GM18519 (cell line): ENCODE results near the gene C5orf52.

Source experiments
- ATAC-seq: cut with Tn5 transposase; IDR thresholded peaks from one replicate; pipeline ENCODE4 v1.9.1; 2021; ENCODE audit warnings: mild to moderate bottlenecking, moderate library complexity; ENCODE audit not compliant: unreplicated experiment, low FRiP score

The C5orf52 gene

DNA sequence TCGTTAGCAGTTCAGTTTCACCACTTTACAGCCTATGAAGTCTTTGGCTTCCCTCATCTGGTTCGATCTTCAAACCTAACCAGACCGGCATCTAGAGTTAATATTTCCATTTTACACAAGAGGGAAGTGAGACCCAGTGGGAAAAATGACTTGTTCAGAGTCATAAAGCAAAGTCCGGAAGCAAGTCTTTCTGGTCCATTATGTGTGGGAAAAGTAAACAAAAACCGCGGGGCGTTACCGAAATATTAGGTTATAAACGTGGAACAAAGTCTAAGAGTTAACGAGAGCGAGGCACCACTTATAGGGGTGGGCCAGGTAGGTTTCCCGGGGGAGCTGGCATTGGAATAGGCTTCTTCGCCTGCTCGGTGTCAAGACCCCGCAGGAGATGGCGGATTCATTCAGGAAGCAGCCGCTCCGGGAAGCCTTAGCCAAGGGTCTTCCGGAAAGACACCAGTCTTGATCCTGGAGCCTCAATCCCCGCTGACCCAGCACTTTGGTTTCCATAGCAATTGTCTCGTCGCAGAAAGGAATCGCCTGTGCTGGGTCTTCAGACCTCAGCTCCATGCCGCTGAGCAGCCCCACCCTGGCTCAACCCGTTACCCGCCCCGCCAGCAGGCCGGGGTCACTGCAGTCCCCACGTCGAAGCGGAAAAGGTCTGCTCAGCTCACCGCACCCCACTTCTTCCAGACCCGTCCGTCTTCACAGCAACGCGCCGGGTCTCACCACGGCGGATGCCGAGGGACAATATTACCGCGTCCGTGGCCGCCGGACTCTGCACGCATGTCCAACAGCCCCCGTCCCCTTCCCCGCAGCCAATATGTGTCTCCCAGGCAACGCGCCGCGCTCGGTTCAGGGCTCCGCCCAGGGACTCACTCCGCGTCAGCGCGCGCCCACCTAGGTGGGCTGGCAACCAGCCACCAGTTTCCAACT lies at the start of gene C5orf52:
TSS of gene C5orf52 (plus strand) at position 872 of the 930 bp plus-strand sequence. CDS start 82 bp downstream, outside the sequence.
- ATAC-seq, result no peak

DNA sequence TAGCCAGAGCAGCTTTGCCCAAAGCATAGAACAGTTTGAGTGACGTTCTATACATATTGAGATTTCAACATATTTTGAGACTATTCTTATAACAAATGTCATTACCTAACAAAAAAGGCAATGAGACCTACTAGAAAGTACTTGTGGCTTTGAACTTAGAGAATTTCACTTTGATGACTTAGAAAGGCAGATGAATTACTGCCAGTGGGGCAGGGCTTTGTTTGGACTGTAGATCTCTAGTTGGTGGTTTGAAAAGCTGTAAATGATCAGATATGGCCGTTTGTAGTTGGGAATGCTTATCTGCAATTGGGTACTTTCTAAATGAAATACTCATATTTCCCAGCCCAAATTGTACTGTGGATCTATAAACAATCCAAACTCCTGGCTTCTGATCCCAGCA lies 47.2 kb upstream of the C5orf52 start:
- ATAC-seq, result no peak

DNA sequence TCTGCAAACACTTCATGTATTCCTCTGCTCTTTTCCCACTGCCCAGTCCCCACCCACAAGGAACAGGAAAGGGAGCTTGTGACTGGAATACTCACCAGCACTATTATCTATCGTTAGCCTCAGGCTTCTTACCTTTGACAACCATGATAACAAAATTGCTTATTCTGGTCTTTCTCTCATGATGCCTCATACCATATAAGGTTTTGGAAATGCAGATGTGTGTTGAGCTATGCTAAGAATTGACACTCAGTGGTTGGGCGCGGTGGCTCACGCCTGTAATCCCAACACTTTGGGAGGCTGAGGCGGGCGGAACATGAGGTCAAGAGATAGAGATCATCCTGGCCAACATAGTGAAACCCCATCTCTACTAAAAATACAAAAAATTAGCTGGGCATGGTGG lies 44.5 kb upstream of the C5orf52 start:
- no peak for ATAC-seq

DNA sequence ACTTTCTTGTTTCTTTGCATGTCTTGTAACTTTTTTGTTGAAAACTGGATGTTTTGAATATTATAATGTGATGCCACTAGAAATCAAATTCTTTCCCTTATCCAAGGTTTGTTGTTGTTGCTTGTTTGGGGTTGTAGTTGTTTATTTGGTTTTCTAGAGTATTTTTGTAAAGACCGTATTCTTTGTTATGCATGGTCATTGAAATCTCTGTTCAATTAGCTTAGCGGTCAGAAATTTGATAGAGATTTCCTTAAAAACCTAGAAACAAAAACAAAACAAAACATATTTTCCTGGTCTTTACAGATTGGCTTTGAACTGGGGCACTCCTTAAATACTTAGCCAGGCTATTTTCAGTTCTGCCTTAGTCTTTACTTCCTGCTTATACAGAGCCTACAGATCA lies 41.0 kb upstream of the C5orf52 start:
- no peak for ATAC-seq

DNA sequence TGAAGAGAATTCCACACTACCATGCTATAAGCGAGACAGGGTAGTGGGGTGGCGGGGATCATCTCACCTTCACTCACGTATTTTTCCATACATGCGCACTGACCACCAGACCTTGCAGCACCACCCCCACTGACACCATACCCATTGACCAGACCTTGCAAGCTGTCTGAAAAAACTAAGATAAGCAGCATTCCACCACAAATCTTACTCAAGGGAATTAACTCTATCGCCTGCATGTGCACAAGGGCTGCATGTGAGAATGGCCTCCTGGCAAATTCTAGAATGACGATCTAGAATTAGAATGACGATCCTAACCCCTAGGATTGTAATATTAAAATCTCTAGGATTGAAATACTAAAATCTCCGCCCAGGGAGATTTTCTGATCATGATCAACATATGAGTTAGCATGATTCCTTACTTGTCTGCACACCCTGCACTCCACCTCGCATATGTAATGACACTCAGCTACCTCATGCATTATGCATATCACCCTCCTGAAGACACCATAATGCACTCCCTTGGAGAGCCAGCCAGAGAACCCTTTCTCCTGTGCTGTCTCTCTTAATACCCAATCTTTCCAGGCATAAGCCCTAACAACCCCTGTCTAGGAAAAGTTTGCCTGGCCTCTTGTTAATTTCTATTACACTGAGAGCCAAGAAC lies 30.8 kb upstream of the C5orf52 start:
- no peak for ATAC-seq

DNA sequence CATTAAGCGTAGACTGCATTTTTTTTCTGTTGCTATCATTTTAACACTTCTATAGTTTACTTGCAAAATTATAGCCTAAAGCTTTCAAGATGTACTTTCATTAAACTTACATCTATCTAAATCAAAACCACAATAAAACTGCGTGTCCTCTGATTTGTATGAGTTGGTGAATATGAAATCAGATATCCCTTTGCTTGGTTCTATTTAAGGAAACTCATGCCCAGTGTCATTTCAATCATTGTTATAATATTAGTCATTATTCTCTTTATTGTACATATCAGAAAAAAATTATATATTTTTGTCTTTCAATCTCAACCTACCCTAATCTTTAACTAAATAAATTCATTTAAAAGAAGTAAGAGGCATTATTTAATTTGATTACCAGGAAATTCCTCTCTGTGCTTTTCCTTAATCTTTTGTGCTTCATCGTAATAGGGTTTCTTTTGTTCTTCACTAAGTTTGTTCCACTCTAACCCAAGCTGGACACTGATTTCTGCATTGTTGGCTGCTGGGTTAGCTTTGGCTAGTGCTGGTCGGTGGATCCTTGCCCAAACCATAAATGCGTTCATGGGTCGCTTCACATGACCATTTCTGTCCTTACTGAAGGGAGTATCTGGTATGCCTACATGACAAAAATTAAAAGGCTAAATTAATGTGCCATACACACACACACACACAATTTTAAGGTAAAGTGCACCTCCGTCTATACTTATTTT lies 22.9 kb upstream of the C5orf52 start:
- ATAC-seq, result no peak

DNA sequence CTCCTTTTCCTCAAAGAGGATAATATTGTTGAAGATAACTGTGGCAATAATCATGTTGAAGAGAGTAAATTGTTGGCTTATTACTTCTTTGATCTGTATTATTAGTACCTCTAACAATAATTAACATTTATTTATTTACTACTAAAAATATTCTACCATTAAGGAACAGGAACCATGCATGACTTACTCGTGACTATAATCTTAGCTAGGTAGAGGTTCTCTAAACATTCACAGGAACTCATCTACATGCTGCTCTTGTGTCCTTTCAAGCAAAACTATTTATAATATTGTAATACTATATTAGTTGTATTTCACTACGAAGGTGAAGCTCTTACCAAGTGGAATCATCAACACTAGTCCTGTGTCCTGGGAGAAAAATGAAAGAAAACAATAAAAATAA lies 22.2 kb upstream of the C5orf52 start:
- no peak for ATAC-seq

DNA sequence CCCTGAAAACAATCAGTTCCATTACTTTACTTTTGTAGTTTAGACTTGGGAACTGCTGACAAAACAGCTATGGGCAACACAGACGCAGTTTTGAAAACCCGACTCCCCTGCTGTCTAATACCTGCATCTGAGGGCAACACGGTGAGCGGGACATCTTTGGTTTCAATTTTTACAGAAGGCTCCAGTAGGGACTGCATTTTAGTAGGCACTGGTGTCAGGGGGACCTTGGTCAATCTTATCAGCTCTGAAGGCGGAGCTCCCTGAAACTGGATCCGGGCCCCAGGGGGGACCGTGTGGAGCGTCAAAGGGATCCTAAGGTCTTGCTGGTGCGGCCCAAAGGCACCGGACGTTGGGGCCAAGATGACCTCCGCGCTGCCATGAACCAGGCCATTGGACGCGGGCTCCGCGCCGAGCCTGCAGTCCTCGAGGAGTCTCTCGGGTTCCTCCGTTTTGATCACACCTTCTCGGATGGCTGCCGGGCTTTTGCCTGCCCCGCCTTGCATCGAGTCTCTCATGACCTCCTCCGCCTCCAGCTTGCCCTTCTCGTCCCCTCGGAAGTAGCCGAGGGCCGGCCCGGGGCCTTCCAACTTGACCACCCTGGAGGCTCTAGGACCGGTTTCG lies 20.2 kb upstream of the C5orf52 start:
- ATAC-seq, result no peak

DNA sequence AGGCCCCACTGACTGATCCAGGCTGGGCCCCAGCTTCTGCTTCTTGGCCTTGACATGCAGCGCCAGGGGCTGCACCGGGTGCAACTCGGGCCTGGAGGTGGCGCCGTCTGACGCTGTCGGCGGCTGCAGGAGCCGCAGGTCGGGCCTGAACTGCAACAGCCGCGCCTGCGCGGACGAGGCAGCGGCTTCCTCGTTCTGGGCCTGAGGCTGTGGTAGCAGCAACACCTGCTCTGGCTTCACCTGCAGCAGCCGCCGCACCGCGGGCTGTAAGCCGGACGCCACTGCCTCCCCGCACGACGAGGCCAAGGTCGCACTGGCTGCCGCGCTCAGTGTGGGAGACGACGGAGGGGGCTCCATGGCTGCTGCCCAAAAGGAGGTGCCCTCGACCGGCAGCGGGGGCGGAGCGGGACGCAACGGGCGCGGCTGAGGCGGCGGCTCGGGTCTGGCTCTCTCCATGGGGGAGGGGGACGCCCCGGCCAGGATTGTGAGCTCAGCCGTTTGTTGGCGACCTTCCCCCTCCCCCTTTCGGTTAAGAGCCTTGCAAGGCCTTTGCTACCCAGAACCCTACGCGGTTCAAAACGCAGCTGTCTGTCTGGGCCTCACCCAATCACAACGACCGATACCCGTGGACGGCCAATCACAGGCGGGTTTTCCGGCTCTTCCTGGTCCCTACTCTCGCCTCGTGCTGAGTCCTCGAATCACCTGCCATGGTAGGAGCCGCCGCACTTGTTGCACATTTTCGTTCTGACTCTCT lies 19.5 kb upstream of the C5orf52 start:
- ATAC-seq, result peak; percentile 80

DNA sequence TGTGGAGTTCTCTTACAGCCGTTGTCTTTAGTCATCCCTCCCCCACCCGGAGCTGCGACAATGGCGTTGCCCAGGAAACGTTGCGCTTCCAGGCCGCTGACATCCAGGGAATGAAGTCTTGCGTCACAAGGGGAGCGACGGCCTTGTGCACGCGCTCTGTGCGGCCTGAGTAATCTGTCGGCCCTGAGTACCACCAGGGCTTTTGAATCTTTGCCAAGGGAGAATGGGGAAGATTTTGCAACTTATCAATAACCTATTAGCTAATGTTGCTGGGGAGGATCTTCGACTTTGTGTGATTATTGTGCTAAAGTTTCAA lies 19.0 kb upstream of the C5orf52 start, which contains the start of gene SOX30:
TSS of gene SOX30 (minus strand) at position 62 of the 316 bp plus-strand sequence. CDS start 360 bp downstream, outside the sequence.
- ATAC-seq, result no peak

DNA sequence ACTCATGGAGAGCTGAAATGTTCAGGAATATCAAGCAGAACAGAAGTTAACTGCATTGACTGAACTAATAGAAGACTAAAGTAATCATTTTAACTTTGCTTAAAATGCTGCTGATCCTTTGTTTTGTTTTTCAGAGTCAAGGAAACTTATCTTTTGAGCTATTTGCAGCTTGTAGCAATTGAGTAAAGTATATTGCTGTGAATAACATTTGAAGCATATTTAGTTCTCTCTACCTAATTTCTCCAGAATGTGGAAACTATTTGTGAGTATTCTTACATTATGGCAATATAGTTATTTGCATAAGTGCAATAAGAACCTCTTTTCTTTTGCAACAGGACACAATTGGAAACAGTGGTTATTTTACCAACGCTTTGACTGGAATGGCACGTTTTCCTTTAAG lies 13.8 kb upstream of the C5orf52 start:
- no peak for ATAC-seq

DNA sequence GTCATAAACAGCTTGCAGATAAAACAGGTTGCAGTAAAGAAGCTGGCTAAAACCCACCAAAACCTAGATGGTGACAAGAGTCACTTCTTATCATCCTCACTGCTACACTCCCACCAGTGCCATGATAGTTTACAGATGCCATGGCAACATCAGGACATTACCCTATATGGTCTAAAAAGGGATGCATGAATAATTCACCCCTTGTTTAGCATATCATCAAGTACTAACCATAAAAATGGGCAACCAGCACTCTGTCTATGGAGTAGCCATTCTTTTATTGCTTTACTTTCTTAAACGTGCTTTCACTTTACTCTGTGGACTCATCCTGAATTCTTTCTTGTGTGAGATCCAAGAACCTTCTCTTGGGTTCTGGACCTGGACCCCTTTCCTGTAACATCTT lies 12.4 kb upstream of the C5orf52 start:
- ATAC-seq, result no peak

DNA sequence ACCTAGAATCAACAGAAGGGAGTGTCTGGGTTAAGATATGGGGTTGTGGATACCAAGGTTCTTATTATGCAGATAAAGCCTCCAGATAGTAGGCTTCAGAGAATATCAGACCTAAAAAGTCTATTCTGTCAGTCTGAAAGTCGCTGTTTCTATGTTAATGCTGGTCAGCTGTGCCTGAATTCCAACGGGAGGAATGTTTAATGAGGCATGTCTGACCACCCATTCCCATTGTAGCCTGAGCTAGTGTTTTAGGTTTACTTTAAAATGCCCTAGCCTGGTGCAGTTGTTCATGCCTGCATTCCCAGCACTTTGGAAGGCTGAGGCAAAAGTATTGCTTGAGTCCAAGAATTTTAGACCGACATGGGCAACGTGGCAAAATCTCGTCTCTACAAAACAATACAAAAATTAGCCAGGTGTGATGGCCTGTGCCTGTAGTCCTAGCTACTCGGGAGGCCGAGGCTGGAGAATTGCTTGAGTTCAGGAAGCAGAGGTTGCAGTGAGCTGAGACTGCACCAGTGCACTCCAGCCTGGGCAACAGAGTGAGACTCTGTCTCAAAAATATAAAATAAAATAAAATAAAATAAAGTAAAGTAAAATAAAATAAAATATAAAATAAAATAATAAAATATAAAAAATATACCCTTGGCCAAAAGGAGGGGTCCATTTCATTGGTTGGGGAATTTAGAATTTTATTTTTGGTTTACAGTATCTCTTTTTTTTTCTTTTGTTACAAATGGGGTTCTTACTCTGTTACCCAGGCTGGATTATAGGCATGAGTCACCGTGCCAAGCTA lies 11.3 kb upstream of the C5orf52 start:
- ATAC-seq, result no peak

DNA sequence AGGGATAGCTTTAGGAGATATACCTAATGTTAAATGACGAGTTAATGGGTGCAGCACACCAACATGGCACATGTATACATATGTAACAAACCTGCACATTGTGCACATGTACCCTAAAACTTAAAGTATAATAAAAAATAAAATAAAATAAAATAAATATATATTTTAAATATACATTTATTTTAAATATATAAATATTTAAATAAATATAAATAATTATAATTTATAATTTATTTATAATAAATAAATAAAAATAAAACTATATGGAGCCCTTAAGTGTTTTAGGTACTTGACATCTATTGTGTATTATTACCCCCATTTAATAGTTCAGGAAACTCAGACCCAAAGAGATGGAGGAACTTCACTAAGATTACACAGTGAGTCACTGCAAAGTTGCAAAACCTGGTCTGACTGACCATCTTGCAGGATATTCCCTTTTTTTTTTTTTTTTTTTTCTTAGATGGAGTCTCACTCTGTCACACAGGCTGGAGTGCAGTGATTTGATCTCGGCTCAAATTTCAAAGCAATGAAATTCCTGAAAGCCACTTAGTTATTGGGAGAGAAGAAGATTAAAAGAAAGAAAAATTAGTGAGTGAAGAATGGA lies 5.8 kb upstream of the C5orf52 start:
- ATAC-seq, result no peak

DNA sequence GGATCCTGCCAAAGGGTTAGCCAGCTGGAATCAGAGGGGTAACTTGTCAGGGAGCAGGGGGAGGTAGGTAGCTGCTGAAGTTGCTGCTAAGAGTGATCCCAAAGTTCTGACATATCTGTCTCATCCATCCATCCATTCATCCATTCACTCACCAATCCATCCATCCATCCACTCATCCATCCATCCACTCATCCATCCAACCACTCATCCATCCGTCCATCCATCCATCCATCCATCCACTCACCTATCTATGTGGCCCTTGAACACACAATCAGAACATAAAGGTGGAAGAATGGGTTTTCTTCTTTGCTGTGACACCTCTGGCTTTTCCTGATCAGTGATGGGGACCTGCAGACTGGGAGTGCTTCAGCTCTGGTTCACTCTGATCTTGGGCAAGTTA lies 3.0 kb upstream of the C5orf52 start:
- no peak for ATAC-seq

DNA sequence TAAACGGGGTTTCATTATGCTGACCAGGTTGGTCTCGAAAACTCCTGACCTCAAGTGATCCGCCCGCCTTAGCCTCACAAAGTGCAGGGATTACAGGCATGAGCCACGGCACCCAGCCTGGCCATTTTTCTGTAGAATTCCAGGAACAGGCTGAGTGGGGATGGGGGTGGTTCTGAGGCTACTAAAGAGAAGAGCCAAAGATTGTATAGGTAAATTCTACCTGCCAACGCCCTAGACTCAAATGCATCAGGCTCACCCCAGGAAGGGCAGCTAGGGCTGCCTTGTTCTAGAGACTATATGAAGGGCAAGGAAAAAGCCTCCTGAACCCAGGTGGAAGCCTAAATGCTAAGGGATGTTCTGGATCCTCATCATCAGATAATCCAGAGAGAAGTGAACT lies 1.6 kb upstream of the C5orf52 start:
- ATAC-seq, result no peak

DNA sequence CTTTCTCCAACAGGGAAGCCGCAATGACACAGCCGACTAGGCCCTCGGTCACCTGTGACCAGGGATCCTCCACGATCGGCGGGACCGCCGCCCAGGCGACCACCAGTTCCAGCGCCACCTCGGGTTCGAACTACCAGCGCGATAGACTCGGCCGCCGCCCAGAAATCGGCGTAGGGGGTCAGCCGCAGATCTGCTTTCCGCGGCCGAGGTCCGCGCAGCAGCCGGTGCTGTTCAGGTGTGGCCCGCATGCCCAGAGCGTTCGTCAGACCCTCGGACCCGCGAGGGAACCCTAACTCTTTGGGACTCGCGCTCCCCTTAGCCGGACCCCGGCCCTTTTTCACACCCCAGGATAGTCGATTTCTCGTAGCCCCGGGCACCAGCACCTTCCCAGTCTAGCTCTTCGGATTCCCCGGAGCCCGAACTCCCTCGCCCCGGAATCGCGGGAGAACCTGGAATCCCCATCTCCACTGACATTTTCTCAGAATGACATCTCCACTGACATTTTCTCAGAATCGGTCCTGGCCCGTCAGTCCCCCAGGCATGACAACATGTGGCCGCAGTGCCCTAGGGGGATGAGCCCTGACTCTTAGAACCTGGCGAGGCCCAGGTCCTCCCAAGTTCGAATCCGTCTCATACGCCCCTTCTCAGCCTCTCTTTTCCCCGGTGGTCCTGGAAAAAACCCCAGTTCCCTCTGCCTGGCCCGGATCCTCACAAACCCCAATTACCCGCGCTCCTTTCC lies 428 bp downstream of the C5orf52 start:
- no peak for ATAC-seq

DNA sequence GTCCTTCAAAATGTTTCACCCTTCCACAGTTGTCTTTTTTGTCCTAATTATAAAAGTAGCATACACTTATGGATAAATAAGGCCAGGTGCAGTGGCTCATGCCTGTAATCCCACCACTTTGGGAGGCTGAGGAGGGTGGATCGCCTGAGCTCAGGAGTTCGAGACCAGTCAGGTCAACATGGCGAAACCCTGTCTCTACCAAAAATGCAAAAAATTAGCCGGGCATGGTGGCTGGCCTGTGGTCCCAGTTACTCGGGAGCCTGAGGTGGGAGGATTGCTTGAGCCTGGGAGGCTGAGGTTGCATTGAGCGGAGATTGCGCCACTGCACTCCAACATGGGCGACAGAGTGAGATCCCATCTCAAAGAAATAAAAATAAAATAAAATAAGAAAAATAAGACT lies 1.6 kb downstream of the C5orf52 start:
- ATAC-seq, result no peak
